Stimulated activated CD8-positive, alpha-beta memory T cell treated with anti-CD3 and anti-CD28 coated beads, Interleukin-7, amount 100 ng/mL, for 48 hours (primary cell): Measurements from ENCODE around the gene RAB43.

Experiments used
- DNase-seq, 2 donors: peaks; one replicate each; pipeline ENCODE4 v3.0.0-alpha.2; 2020; ENCODE audit warnings: low read depth in 1 of 2; ENCODE audit errors: extremely low read depth in 1 of 2

Gene RAB43

DNA sequence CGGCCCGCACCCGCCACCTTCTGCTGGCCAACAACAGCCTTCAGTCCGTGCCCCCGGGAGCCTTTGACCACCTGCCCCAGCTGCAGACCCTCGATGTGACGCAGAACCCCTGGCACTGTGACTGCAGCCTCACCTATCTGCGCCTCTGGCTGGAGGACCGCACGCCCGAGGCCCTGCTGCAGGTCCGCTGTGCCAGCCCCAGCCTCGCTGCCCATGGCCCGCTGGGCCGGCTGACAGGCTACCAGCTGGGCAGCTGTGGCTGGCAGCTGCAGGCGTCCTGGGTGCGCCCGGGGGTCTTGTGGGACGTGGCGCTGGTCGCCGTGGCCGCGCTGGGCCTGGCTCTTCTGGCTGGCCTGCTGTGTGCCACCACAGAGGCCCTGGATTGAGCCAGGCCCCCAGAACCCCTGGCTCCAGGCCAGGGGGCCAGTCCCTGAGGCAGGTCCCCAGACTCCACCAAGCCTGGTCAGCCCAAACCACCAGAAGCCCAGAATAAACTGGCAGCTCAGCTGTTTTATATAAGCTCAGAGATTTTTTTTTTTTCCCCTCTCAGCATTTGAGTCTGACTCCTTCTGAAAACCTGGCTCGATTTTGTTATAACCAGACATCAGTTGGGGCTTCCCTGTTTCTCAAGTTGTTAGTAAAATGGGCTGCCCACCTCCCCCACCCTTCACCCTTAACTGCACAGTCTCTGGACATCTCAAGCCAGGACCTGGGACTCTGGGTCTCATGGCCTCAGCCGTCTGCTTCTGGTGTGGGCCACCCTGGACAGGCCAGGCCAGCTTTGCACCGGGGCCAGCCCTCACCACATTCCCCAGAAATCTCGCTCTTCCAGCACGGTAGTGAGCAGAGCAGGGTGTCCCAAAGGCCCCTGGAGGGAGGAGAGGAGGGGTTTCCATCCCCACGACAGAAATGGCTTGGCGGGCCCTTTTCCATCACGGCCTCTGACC is 59.4 kb downstream of the RAB43 start:
- no peak for DNase-seq

DNA sequence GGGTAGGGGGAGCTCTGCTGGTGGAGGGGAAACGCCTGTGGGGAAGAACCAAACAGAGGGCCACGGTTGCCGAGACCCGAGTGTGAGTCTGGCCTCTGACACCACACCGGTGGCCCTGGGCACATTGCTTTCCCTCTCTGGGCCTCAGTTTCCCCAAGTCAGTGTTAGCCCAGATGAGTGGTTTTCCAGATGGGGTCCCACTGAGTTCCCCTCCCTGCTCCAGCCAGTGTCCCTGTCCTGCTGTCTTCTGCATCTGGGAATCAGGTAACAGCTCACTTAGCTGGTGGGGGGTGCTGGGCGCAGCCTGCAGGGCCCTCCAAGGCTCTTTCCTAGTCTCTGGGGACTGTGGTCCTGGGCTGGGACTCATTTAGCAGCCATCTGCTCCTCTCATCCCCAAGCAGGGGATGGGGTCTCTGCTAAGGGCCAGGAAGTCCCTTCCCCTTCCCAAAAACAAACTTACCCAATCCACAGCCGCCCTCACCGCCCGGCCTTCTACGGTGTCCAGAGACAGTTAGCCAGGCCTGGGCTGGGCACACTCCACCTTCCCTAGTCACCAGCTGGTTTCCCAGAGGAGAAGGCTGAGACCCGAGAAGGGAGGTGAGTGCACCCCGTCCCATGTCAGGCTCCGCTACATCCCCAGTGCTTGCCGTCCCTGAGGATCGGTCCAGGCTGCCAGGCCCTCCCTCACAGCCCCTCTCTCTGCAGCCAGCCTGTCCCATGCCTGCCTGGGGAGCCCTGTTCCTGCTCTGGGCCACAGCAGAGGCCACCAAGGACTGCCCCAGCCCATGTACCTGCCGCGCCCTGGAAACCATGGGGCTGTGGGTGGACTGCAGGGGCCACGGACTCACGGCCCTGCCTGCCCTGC is 60.3 kb downstream of the RAB43 start:
- no peak for DNase-seq

- DNase-seq: no peak
These were observed 61.2 kb downstream of the RAB43 start, which contains the start of gene GP9 for GRCh38 chr3:129060276-129061022. Gene GP9 (plus strand): TSS chr3:129060779. CDS start chr3:129061740, 961 bp downstream.

DNA sequence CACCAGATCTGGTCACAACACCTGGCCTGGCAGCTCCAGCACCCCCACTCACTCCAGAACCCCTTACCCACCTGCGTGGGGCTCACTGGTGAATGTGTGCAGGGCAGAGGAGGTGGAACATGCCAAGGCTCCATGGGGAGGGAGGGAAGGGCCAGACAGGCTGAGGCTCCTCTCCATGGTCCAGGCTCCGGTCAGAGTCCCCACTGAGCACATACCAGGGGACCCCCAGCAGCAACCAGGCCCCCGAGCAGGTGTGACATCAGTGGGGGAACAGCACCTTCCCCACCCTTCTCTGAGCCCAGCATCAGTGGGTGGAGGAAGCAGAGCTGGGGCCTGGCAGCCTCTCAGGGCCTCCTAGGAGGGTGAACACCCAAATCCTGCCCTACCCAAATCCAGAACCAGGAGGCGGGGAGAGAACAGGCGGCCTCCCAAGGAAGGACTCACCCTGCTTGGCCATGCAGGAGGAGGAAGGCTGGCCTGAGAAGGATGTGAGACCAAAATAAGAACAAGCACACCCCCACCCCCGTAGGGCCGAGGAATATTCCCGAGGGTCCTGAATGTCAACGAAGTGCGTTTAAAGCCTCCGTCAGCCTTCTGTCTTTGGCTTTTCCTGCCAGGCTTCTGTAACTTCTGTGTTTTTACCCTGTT is 62.2 kb downstream of the RAB43 start:
- no peak for DNase-seq

DNA sequence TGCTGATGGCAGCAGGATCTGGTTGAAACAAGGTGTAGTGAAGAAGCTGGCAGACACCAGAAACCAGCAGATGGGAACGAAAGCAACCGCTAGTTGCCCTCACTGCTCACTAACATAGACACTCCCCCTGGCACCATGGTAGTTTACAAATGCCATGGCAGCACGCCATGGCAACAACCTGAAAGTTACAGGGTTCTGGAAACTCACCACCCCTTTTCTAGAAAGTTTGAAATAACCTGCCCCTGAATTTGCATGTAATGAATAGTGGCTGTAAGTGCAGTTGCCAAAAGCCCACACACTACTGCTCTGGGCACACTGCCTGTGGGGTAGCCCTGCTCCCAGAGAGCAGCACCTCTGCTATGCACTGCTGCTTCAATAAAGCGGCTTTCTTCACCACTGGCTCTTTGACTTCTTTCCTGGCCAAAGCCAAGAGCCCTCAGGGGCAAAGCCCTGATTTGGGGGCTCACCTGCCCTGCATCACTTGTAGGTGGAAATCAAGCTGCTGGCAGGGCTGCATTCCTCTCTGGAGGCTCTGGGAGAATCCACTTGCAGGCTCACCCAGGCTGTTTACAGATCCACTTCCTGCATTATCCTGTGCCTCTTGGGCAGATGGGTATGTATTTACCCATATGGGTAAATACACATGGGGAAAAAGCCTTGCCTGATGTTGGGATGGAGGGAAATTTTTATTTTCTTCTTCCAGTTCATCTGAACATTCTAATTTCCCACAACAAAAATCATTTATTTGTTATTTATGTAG is 63.0 kb downstream of the RAB43 start:
- DNase-seq: no peak

DNA sequence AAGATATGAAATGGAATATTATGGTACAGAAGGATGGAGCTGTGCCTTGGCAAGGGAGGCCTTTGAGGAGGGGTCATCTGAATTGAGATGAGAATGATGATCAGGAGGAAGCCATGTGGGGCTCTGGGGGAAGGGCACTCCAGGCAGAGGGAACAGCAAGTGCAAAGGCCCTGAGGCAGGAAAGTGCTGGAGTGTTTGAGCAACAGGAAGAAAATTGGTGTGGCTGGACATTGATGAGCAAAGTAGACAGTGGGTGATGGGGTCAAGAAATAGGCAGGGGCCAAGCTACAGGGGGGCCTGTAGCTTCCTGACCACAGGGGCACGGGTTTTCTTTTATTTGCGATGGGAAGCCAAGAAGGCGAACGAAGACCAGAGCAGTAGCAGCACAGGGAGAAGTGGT is 64.4 kb downstream of the RAB43 start:
- no peak for DNase-seq

DNA sequence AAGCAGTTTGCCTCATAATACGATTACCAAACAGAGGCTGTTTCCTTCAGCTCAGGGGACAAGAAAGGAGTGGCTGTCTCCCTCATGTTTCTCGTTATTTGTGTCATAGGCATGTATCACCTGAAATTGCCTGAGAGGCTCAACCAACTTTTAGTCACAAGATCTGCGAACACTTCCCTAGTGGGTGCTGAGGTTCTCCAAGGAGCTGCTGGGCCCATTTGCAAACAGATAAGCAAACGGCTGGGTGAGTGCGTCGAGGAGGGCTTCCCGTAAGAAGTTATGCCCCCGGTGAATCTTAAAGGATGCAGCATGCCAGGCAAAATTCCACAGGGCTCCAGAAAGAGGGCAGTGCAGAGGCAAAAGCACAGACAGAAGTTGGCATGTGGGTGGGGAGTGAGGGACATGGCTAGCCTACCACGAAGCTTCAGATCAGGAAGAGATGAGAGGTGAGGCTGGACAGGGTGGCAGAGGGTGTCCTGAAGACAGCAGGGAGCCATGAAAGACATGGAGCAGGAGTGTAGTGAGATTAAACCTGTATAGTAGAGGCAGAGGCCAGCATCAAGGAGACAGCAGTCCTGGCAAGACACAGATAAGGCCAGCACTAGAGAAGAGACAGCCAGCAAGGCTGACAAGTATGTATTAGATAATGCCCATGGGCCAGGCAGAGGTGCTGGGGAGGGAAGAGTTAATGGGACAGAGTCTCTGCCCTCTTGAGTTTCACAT is 65.0 kb downstream of the RAB43 start:
- DNase-seq: no peak

GRCh38 chr3:129054605-129055104 is 66.9 kb downstream of the RAB43 start:
- no peak for DNase-seq

DNA sequence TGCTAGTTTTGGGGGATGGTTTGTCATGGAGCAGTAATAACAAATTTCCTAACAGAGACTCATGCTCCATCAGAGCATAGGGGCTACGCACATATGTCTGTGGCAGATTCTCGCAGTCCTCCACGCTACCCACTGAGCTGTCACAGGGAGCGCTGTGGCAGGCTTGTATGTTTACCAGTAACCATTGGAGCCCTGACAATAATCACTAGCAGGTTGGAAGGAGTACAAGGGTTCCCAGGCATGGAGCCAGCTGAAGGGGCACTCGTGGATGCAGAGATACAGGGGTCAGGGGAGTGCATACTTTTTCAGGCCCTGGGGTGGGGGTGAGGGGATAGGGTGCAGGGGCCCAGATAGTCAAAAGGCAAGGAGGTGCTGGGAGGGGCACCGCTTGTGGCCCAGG is 68.9 kb downstream of the RAB43 start:
- DNase-seq: no peak

- no peak for DNase-seq
These were observed 69.7 kb downstream of the RAB43 start for GRCh38 chr3:129051871-129052340.

GRCh38 chr3:129050556-129051295 is 70.9 kb downstream of the RAB43 start:
- DNase-seq: no peak

DNA sequence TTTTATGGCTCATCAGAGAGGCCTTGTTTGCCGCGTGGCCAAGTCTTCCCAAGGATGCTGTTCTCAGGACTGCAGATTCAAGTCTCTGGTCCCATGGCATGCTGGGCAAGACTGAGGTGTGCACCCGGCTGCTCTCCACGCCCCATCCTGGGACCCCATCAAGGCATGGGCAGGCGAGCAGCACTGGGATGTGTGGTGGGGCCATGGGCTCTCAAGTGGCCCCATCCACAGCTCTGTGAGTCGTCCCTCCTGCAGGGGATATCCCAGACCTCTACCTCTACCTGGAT is 74.1 kb downstream of the RAB43 start:
- no peak for DNase-seq

DNA sequence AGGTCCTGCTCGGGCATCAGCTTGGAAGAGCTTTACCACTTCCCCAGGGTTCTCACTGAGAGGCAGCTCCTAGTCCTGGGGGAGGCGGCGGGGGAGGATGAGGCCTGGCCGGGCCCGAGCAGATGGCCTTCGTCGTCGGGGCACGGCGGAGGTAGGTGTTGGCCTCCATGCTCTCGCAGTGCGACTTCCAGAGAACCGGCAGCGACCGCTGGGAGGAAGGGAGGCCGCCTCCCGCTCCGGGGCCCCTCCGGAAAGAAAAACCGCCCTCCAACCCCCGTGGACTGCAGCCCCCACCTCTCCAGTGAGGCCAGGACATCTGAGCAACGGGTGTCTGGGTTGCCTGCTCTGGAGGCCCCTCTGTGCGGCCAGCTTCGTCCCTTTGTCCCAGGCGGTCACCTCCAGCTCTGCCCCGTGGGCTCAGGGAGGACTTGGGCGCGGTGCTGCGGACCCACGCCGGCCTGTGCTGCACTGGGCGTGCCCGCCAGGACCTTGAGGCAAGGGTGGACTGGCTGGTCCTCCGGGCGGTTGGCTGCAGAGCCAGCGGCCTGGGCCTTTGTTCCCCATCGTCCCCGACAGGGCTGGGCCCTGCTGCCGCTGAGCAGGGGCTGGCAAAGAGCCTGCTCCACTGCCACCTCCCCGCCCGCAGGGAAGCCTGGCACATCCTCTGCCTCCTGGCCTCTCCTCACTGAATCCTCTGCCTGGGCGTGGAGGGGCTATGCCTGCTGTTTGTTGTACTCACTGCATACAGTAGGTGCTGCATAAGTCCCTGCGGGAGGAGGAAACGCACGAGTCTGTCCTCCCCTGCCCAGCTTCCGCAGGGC is 74.7 kb downstream of the RAB43 start:
- DNase-seq: no peak

DNA sequence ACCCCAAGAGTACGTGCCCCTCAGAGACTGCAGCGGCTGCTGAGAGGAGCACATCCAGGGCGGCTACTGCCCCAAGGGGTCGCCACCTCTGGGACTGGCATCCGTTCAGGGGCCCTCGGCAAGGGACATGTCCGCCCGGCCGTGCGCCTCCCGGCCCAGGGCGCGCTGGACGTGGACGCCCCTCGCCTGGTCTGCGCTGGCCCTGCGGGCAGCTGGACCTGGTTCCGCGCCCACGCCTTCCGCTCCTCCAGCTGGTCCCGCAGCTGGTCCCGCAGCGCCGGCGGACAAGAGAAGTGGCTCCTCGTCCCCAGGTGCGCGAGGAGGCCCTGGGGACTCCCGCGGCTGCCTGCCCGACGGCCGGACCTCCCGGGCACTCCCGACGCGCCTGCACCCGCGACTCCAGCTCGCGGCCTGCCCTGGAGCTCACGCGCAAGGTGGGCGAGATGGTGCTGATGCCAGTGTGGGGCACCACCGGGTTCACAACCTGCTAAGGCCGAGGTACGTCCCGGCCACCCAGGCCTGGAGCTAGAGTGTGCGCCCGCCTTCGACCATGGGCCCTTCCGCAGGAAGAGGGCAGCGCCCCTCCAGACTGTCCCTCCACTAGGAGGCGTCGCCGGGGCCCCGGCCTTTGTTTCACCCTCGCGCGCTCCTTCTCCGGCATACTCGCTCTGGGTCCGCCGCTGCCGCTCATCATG is 75.4 kb downstream of the RAB43 start:
- no peak for DNase-seq

- DNase-seq: no peak
These were observed 75.9 kb downstream of the RAB43 start for GRCh38 chr3:129045675-129046036.

- DNase-seq: no peak
These were observed 80.9 kb downstream of the RAB43 start for GRCh38 chr3:129040579-129041300.

GRCh38 chr3:129040039-129040336 is 81.6 kb downstream of the RAB43 start:
- no peak for DNase-seq
